ENCODE results near the gene ABTB2.

The ABTB2 gene

DNA sequence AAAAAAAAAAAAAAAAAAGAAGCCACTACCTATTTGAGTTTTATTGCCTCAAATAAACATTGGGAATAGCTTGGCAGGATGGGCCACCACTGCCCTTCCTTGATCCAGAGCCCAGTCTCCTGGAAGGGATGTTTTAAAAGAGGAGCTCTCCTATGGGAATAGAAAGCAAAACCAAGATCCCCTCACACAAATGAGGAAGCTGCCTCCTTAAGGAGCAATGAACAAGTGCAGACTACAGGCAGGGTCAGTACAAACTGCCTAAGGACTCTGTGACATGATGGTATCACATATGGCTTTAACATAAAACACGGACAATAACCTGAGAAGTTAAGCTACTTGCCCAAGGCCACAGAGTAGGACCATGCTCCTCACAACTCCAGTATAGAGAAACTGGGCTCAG is 131.6 kb downstream of the ABTB2 start:
- ATAC-seq (ENCODE audit: insufficient read depth, low read depth) (no peak), DNase-seq (no peak)
- no peak overlapping the region for H3K4me2 ChIP-seq (ENCODE audit: insufficient read depth, low read length)

DNA sequence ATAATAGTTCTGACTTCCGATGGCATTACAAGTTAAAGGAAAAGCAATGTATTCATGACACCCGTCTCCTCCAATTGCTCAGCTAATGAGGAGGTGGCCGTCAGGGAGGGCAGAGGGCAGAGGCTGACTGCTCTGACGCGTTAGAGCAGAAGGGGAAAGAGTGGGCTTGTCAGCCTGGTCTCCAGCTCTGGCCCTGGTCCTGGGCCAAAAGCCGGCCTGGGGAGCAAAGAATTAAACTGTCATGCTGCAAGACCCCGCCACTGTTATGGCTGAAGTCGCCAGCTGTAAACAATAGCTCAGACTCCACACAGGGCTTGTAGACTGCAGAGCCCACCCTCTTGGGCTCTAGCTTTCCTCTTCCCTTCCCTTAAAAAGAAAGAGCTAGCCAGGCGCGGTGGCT is 132.7 kb downstream of the ABTB2 start:
- Histone ChIP-seq H3K4me3 (ENCODE audit: low read depth in 1 of 2, low read length in 2 of 2) (no peak overlapping the region), H3K27me3 (ENCODE audit: insufficient read depth, low read length, poor library complexity) (peaks cover 9% of the 10 kb centered on the region), H3K27ac (ENCODE audit: low read length) (no peak overlapping the region), H2AFZ (ENCODE audit: low read depth, low read length) (no peak overlapping the region), H3K4me1 (ENCODE audit: insufficient read depth, low read length) (no peaks in the 10 kb centered on the region), H3K4me2 (ENCODE audit: insufficient read depth, low read length) (no peak overlapping the region), H3K36me3 (ENCODE audit: insufficient read depth, low read length) (no peaks in the 10 kb centered on the region), H3K9me3 (ENCODE audit: insufficient read depth, low read length, severe bottlenecking) (no peaks in the 10 kb centered on the region), H3K9ac (ENCODE audit: low read depth, low read length) (no peak overlapping the region), H4K20me1 (ENCODE audit: insufficient read depth, low read length) (0 out of 2 replicates have a peak, but pooled peaks cover 3% of the 10 kb centered on the region), H3K79me2 (ENCODE audit: insufficient read depth, low read length) (no peaks in the 10 kb centered on the region)
- no peak for ATAC-seq (ENCODE audit: insufficient read depth, low read depth)
- TF ChIP-seq EZH2 (IDR thresholded peaks at IDR 0.05; ENCODE audit: borderline replicate concordance, low read depth, low read length, severe bottlenecking) (no peak), CTCF (IDR thresholded peaks at IDR 0.05; ENCODE audit: borderline replicate concordance, extremely low read depth, low read length, poor library complexity, severe bottlenecking) (no peak)
- no peak for DNase-seq

More for the DNA sequence above, 131.6 kb downstream of the ABTB2 start:
- no peaks in the 10 kb centered on the region for H3K36me3 ChIP-seq (ENCODE audit: insufficient read depth, low read length)
- TF ChIP-seq EZH2 (IDR thresholded peaks at IDR 0.05; ENCODE audit: borderline replicate concordance, low read depth, low read length, severe bottlenecking) (no peak), CTCF (IDR thresholded peaks at IDR 0.05; ENCODE audit: borderline replicate concordance, extremely low read depth, low read length, poor library complexity, severe bottlenecking) (no peak)
- no peak overlapping the region for H3K4me3 ChIP-seq (ENCODE audit: low read depth in 1 of 2, low read length in 2 of 2)
- no peaks in the 10 kb centered on the region for H3K79me2 ChIP-seq (ENCODE audit: insufficient read depth, low read length)
- no peaks in the 10 kb centered on the region for H3K4me1 ChIP-seq (ENCODE audit: insufficient read depth, low read length)
- no peaks in the 10 kb centered on the region for H3K9me3 ChIP-seq (ENCODE audit: insufficient read depth, low read length, severe bottlenecking)
- peaks cover 9% of the 10 kb centered on the region for H3K27me3 ChIP-seq (ENCODE audit: insufficient read depth, low read length, poor library complexity)
- H4K20me1 ChIP-seq (ENCODE audit: insufficient read depth, low read length) = 0 out of 2 replicates have a peak, but pooled peaks cover 3% of the 10 kb centered on the region
- no peak overlapping the region for H3K27ac ChIP-seq (ENCODE audit: low read length)
- H3K9ac ChIP-seq (ENCODE audit: low read depth, low read length) = no peak overlapping the region
- no peak overlapping the region for H2AFZ ChIP-seq (ENCODE audit: low read depth, low read length)

- no peak for TF ChIP-seq CTCF (IDR thresholded peaks at IDR 0.05; ENCODE audit: borderline replicate concordance, extremely low read depth, low read length, poor library complexity, severe bottlenecking)
- TF ChIP-seq EZH2 (IDR thresholded peaks at IDR 0.05; ENCODE audit: borderline replicate concordance, low read depth, low read length, severe bottlenecking) = no peak
- Histone ChIP-seq H3K9me3 (ENCODE audit: insufficient read depth, low read length, severe bottlenecking) (no peaks in the 10 kb centered on the region), H3K27me3 (ENCODE audit: insufficient read depth, low read length, poor library complexity) (peaks cover 9% of the 10 kb centered on the region), H4K20me1 (ENCODE audit: insufficient read depth, low read length) (0 out of 2 replicates have a peak, but pooled peaks cover 3% of the 10 kb centered on the region), H2AFZ (ENCODE audit: low read depth, low read length) (no peak overlapping the region), H3K4me2 (ENCODE audit: insufficient read depth, low read length) (no peak overlapping the region), H3K79me2 (ENCODE audit: insufficient read depth, low read length) (no peaks in the 10 kb centered on the region), H3K9ac (ENCODE audit: low read depth, low read length) (no peak overlapping the region), H3K27ac (ENCODE audit: low read length) (no peak overlapping the region), H3K36me3 (ENCODE audit: insufficient read depth, low read length) (no peaks in the 10 kb centered on the region), H3K4me3 (ENCODE audit: low read depth in 1 of 2, low read length in 2 of 2) (no peak overlapping the region), H3K4me1 (ENCODE audit: insufficient read depth, low read length) (no peaks in the 10 kb centered on the region)
- DNase-seq (no peak), ATAC-seq (ENCODE audit: insufficient read depth, low read depth) (no peak)
Observed at GRCh38 chr11:34224434-34224966, 133.3 kb downstream of the ABTB2 start.

All from DND-41 (cell line).